Measurements from ENCODE around the gene ZBTB16. TPM values are rescaled to one million over a fixed set of nuclear protein-coding genes. Genes with fewer than 3 reads are reported as not detected.

Gene ZBTB16
- total and polyA plus RNA-seq, 2 of the 13 experiments (the other 11 are each of a cell fraction or from before 2014, with no cell fraction given): not detected

DNA sequence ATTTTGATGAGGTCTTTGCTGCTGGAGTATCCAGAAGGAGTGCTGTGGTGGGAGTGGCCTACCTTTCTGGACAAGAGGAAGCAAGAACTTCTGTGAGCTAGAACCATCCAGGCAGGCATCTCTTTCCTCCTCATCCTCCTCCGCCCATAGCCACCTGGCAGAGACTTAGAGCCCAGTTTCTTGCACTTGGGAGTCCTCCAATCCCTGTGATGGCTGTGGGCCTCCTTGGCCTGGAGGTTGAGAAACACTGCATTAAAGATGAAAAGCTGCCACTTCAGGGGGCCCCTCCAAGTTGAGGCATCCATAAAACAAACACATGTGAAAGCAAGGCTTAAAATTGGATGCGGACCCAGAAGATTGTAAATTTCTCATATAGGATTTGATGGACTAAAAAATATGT is 110.3 kb downstream of the ZBTB16 start:
- Histone ChIP-seq H2AFZ (ENCODE audit: low read length) (no peak overlapping the region), H3K9me3 (ENCODE audit: low read length) (no peaks in the 10 kb centered on the region), H3K4me1 (ENCODE audit: insufficient read depth, low read length) (peaks cover 10% of the 10 kb centered on the region), H3K4me3 (replicated peaks in 1 of 3; ENCODE audit: insufficient read depth in 1 of 3, low read depth in 2 of 3, low read length in 3 of 3) (no peak overlapping the region), H3K79me2 (ENCODE audit: insufficient read depth, low read length) (no peaks in the 10 kb centered on the region), H3K27me3 (ENCODE audit: control insufficient read depth in 1 of 2, insufficient read depth in 2 of 2, low read length in 2 of 2) (peaks cover 0 to 36% of the 10 kb centered on the region in 2 experiments; a peak in 2 of 5 replicates), H3K4me2 (ENCODE audit: low read depth, low read length) (no peak overlapping the region), H4K20me1 (ENCODE audit: insufficient read depth, low read length) (no peaks in the 10 kb centered on the region), H3K27ac (ENCODE audit: extremely low read length, insufficient read depth, low read length) (no peak overlapping the region), H3K9ac (ENCODE audit: insufficient read depth, low read depth, low read length) (no peak overlapping the region), H3K36me3 (replicated peaks in 1 of 2; ENCODE audit: control insufficient read depth in 1 of 2, insufficient read depth in 2 of 2, low read length in 2 of 2) (no peaks in the 10 kb centered on the region)
- POLR2A ChIA-PET: no interaction called here
- TF ChIP-seq ETV5 (CRISPR knock-in tag; IDR thresholded peaks at IDR 0.05; ENCODE audit: borderline replicate concordance) (no peak), KDM4B (CRISPR knock-in tag; IDR thresholded peaks at IDR 0.05) (no peak), KDM5B (CRISPR knock-in tag; IDR thresholded peaks at IDR 0.05; ENCODE audit: borderline replicate concordance) (no peak), HNRNPH1 (optimal IDR thresholded peaks at IDR 0.05; ENCODE audit: low read depth, low read length) (no peak), U2AF2 (IDR thresholded peaks at IDR 0.05; ENCODE audit: low read depth, low read length) (no peak), ZHX2 (IDR thresholded peaks at IDR 0.05; ENCODE audit: low read depth) (no peak), ZHX2 (CRISPR knock-in tag; IDR thresholded peaks at IDR 0.05; ENCODE audit: borderline replicate concordance) (no peak), ZNF672 (CRISPR knock-in tag; IDR thresholded peaks at IDR 0.05) (no peak), ZNF414 (CRISPR knock-in tag; IDR thresholded peaks at IDR 0.05) (no peak), ZNF558 (CRISPR knock-in tag; IDR thresholded peaks at IDR 0.05; ENCODE audit: borderline replicate concordance) (no peak), ZBTB1 (CRISPR knock-in tag; IDR thresholded peaks at IDR 0.05; ENCODE audit: borderline replicate concordance) (no peak), ZNF232 (CRISPR knock-in tag; IDR thresholded peaks at IDR 0.05; ENCODE audit: borderline replicate concordance) (no peak)
- CTCF ChIA-PET (ENCODE audit: low intra/inter-chr PET ratio, low total read pairs): no interaction called here
- ATAC-seq: no peak
- in situ Hi-C loops (cut with HindIII; ENCODE audit: extremely low pct_ligation_motif_present, low pct_unique_long_range_greater_than_20kb) (no loop called here), intact Hi-C loops (cut with micrococcal nuclease; ENCODE audit: unreplicated experiment) (no loop called here)
- BruUV-seq (replicated peaks): no TSS peak
- 58% methylated on average over 2 of the region's 2 CpGs for WGBS (ENCODE audit: low lambda C conversion rate)
- DNase-seq (ENCODE audit: low spot score): no peak
- FAIRE-seq: no peak

Data from HepG2 (cell line).